Right kidney (tissue), 1 donor: Measurements from ENCODE around the gene SEC11A.
"Not testable (repeated sequence)": the region's sequence is repeated elsewhere in the genome, so short reads cannot be mapped to it uniquely, and the experiment has no call there.

ENCODE experiments used
- DNase-seq: peaks from one replicate; pipeline ENCODE4 v3.0.0-alpha.2; 2016

The SEC11A gene

GRCh38 chr15:84645997-84646396 lies 69.9 kb downstream of the SEC11A start:
- DNase-seq: no peak

GRCh38 chr15:84645496-84645895 lies 70.4 kb downstream of the SEC11A start:
- no peak for DNase-seq

- no peak for DNase-seq
These were observed 72.1 kb downstream of the SEC11A start for GRCh38 chr15:84643838-84644237.

GRCh38 chr15:84642640-84643039 lies 73.3 kb downstream of the SEC11A start:
- DNase-seq: not testable (repeated sequence)

- DNase-seq: not testable (repeated sequence)
These were observed 74.1 kb downstream of the SEC11A start for GRCh38 chr15:84641871-84642270.

GRCh38 chr15:84638103-84638502 lies 77.8 kb downstream of the SEC11A start:
- DNase-seq: no peak

- no peak for DNase-seq
These were observed 81.6 kb downstream of the SEC11A start for GRCh38 chr15:84634228-84634837.

- peak; percentile 98 for DNase-seq
These were observed 82.4 kb downstream of the SEC11A start for GRCh38 chr15:84633311-84634227.

- DNase-seq: no peak
These were observed 84.2 kb downstream of the SEC11A start for GRCh38 chr15:84631706-84632272.

GRCh38 chr15:84629033-84629432 lies 86.9 kb downstream of the SEC11A start:
- DNase-seq: no peak

- no peak for DNase-seq
These were observed 90.8 kb downstream of the SEC11A start for GRCh38 chr15:84625123-84625522.

- DNase-seq: no peak
These were observed 91.6 kb downstream of the SEC11A start for GRCh38 chr15:84624359-84624758.

GRCh38 chr15:84621358-84621979 lies 94.5 kb downstream of the SEC11A start:
- no peak for DNase-seq

GRCh38 chr15:84620626-84621025 lies 95.3 kb downstream of the SEC11A start:
- DNase-seq: no peak
